T-helper 22 cell (primary cell): Measurements from ENCODE around the gene PRADC1.
"Not testable (repeated sequence)": the region's sequence is repeated elsewhere in the genome, so short reads cannot be mapped to it uniquely, and the experiment has no call there.

ENCODE experiments used
- DNase-seq: peaks from one replicate; pipeline ENCODE4 v3.0.0-alpha.2; 2020; ENCODE audit warnings: low read depth

Gene PRADC1

GRCh38 chr2:73202156-73203054 is 30.6 kb downstream of the PRADC1 start, which contains the start of gene NOTO:
NOTO (plus strand) TSS chr2:73202574; CDS start chr2:73202667, 93 bp downstream.
- DNase-seq, result no peak

- not testable (repeated sequence) for DNase-seq
Measured at GRCh38 chr2:73200281-73200680, 32.8 kb downstream of the PRADC1 start.

- no peak for DNase-seq
Measured at GRCh38 chr2:73197579-73197978, 35.5 kb downstream of the PRADC1 start.

- no peak for DNase-seq
Measured at GRCh38 chr2:73187549-73187948, 45.5 kb downstream of the PRADC1 start.

GRCh38 chr2:73185965-73186364 is 47.1 kb downstream of the PRADC1 start:
- no peak for DNase-seq
